NB4 (cell line): ENCODE data around the gene RPS28.
A peak's percentile ranks its signal among the peaks of the same experiment; 100 is the strongest.

Source experiments
- POLR2A ChIP-seq: IDR thresholded peaks from 2 replicates; pipeline ENCODE4 v1.6.1; 2011; ENCODE audit warnings: mild to moderate bottlenecking; ENCODE audit not compliant: insufficient read length; ENCODE audit errors: extremely low read depth
- TF ChIP-seq, protein P1 (sequence below): IDR thresholded peaks from one replicate; pipeline ENCODE4 v1.5.1; 2012; ENCODE audit warnings: low read depth, low read length

DNA sequence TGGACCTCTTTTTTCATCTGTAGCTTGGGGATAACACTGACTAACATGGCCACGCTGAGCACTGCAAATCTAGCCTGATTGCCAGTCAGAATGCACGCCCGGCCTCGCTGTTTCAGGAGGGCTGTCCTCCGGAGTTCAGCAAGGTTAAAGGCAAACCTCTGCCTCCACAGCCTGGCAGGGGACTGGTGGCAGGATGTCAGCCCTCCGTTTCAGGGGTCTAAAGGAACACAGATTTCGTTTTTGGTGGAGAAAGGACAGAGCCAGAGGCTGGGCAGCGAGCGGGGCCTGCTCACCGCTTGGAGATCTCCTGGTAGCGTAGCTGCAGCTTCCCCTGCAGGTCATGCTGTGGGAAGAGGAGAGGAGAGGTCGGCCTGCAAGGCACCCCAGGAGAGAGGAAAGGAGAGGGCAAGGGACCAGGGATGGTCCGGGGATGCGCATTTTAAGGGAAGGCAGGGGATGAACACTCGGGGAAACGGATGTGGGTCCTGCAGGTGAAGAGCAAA, 681 bp upstream of the RPS28 start:
- TF ChIP-seq, protein P1, sequence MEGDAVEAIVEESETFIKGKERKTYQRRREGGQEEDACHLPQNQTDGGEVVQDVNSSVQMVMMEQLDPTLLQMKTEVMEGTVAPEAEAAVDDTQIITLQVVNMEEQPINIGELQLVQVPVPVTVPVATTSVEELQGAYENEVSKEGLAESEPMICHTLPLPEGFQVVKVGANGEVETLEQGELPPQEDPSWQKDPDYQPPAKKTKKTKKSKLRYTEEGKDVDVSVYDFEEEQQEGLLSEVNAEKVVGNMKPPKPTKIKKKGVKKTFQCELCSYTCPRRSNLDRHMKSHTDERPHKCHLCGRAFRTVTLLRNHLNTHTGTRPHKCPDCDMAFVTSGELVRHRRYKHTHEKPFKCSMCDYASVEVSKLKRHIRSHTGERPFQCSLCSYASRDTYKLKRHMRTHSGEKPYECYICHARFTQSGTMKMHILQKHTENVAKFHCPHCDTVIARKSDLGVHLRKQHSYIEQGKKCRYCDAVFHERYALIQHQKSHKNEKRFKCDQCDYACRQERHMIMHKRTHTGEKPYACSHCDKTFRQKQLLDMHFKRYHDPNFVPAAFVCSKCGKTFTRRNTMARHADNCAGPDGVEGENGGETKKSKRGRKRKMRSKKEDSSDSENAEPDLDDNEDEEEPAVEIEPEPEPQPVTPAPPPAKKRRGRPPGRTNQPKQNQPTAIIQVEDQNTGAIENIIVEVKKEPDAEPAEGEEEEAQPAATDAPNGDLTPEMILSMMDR, result peak; percentile 2
- no peak for TF ChIP-seq POLR2A
